ENCODE measurements around the gene SETD1B.
"Not testable (repeated sequence)": the region's sequence is repeated elsewhere in the genome, so short reads cannot be mapped to it uniquely, and the experiment has no call there.

SETD1B gene

DNA sequence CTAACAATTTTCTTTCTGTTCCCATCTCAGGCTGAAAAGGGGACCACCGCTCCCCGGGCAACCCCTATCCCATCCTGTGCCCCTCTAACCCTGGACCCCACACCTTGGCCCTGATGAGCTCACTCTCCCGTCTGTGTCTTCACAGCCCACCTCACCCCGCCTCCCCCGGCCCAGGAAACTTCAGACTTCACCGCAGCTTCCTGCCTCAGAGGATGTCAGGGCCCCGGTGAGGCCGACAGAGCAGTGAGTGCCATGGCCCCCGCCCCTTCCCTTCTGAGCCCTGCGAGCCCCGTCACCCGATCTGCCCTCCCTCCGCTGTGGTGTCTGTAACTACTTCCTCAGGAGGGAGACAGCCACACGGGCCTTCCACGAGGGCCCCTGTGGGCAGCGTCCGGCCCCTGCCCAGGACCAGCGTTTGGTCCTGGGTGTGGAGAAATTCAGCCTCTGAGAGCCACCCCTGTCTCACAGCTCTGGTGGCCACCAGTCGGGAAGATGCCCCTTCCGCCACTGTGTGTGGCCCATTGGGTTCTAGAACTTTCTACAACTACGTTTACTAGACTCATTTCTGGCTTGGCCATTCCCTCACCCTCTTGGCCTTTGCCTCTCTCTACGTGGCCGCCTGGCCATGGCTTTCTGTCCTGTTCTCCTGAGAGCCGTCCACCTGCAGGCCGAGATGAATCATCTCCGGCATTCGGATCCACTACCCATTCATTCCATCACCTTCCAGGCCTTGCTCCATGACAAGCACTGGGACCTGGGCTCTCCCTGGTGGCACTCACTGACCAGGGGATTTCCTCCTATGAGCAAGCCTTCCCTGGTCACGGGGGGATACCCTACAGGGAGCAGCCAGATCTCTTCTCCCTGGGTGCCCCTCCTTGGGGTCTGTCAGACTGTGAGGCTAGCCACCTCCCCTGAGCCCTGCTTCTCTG is 13.7 kb upstream of the SETD1B start:
- H3K27ac Mint-ChIP-seq: peak overlapping the region; percentile 96 to 97
- no peaks in the 10 kb centered on the region for H3K27me3 Mint-ChIP-seq
- peaks cover 87% of the 10 kb centered on the region for H3K4me1 Mint-ChIP-seq
- peak overlapping the region; percentile 91 to 92 for H3K4me3 Mint-ChIP-seq
- peak; percentile 89 to 93 for DNase-seq
- peak; percentile 71 for ATAC-seq
- no peaks in the 10 kb centered on the region for H3K9me3 Mint-ChIP-seq

DNA sequence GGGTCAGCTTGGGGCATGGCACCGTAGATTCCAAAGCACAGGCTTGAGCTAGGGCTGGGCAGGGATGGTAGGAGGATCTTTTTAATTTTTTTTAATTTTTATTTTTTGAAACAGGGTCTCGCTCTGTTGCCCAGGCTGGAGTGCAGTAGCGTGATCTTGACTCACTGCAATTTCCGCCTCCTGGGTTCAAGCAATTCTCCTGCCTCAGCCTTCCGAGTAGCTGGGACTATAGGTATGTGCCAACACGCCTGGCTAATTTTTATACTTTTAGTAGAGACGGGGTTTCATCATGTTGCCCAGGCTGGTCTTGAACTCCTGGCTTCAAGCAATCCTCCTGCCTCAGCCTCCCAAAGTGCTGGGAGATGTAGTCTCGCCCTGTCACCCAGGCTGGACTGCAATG is 13.0 kb upstream of the SETD1B start:
- peak overlapping the region; percentile 96 to 97 for H3K27ac Mint-ChIP-seq
- H3K4me3 Mint-ChIP-seq: peak overlapping the region; percentile 92 to 98
- DNase-seq, ATAC-seq, H3K9me3 Mint-ChIP-seq, H3K27me3 Mint-ChIP-seq: not testable (repeated sequence)
- H3K4me1 Mint-ChIP-seq: peaks cover 87% of the 10 kb centered on the region

- ATAC-seq (no peak), DNase-seq (no peak)
- peak overlapping the region; percentile 78 to 85 for H3K27ac Mint-ChIP-seq
- H3K4me3 Mint-ChIP-seq: peak overlapping the region; percentile 92 to 98
- H3K4me1 Mint-ChIP-seq: peaks cover 87% of the 10 kb centered on the region
- H3K9me3 Mint-ChIP-seq: no peaks in the 10 kb centered on the region
- H3K27me3 Mint-ChIP-seq: no peaks in the 10 kb centered on the region
Measured at GRCh38 chr12:121791671-121792551, 11.9 kb upstream of the SETD1B start.

GRCh38 chr12:121792607-121793439 is 11.0 kb upstream of the SETD1B start:
- ATAC-seq (peak; percentile 58), DNase-seq (peak; percentile 87 to 91)
- Mint-ChIP-seq H3K9me3 (no peaks in the 10 kb centered on the region), H3K4me3 (peak overlapping the region; percentile 92 to 98), H3K4me1 (peaks cover 87% of the 10 kb centered on the region), H3K27ac (peak overlapping the region; percentile 78 to 85), H3K27me3 (no peaks in the 10 kb centered on the region)

GRCh38 chr12:121793440-121793837 is 10.4 kb upstream of the SETD1B start, which contains the start of gene RHOF:
Gene RHOF (minus strand): TSS chr12:121793688. CDS start chr12:121793633, 55 bp downstream.
- no peak for DNase-seq
- peak; percentile 25 for ATAC-seq
- Mint-ChIP-seq H3K27ac (peak within 1 kb of the TSS; percentile 93 to 97), H3K4me1 (peaks cover 87% of the 10 kb centered on the region), H3K9me3 (no peaks in the 10 kb centered on the region), H3K27me3 (no peaks in the 10 kb centered on the region), H3K4me3 (peak within 1 kb of the TSS; percentile 92 to 98)

DNA sequence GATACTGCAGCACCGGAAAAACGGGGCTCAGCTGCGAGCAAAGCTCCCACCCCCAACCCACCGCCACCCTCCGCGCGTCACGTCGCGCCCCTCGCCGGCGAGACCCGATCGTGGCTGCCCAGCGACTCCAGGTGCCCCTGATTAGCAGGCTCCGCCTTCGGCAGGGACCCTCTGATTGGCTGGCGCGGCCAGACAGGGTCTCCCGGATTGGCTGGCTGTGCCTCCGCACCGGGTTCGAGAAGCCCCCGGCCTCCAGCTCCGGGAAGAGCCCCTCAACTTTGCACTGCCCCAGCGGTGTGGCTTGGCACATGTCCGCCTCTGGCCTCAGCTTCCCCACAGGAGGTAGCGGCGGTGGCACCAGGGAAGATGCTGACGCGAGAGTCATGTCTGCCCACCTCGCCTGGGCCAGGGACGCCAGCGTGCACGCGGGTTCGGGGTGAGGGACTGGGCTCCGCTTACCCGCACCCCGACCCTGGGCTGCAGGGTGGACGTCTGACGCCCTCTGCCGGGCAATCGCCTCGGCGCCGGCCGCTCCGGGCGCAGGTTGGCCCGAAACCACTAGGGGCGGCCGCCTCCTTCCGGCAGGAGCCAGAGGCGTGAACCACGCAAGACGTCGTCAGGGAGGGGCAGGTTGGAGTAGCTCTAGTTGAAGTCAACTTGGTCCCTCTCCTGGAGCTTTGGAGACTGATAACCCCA is 9.8 kb upstream of the SETD1B start:
- peaks cover 87% of the 10 kb centered on the region for H3K4me1 Mint-ChIP-seq
- H3K27me3 Mint-ChIP-seq: no peaks in the 10 kb centered on the region
- peak overlapping the region; percentile 93 to 97 for H3K27ac Mint-ChIP-seq
- ATAC-seq (peak; percentile 72), DNase-seq (peak; percentile 98 to 99)
- peak overlapping the region; percentile 92 to 98 for H3K4me3 Mint-ChIP-seq
- H3K9me3 Mint-ChIP-seq: no peaks in the 10 kb centered on the region

DNA sequence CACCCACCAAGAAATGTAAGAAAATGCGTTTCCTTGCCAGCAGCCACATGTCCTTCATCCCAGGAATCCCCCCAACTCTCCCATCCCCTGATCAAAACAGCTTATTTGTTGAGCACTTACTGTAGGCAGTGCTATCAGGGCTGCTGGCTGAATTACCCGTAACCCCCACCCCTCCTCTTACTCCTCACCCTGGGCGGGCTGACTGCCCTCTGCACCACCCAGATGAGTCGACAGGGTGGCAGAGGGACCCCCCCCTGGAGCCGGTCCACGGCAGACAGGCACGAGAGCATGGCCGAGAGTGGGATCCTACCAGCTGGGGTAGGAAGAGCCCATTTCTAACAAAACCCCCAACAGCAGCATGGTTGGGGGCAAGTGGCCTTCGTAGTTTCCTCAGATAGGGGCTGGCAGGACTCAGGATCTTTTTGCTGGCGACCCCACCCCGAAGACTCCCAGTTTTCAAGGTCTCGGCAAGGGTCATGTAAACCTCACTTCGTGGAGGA is 9.2 kb upstream of the SETD1B start:
- Mint-ChIP-seq H3K27ac (peak overlapping the region; percentile 93), H3K4me1 (peaks cover 87% of the 10 kb centered on the region), H3K4me3 (peak overlapping the region; percentile 92 to 98), H3K9me3 (no peaks in the 10 kb centered on the region), H3K27me3 (no peaks in the 10 kb centered on the region)
- no peak for DNase-seq
- ATAC-seq: peak; percentile 27

DNA sequence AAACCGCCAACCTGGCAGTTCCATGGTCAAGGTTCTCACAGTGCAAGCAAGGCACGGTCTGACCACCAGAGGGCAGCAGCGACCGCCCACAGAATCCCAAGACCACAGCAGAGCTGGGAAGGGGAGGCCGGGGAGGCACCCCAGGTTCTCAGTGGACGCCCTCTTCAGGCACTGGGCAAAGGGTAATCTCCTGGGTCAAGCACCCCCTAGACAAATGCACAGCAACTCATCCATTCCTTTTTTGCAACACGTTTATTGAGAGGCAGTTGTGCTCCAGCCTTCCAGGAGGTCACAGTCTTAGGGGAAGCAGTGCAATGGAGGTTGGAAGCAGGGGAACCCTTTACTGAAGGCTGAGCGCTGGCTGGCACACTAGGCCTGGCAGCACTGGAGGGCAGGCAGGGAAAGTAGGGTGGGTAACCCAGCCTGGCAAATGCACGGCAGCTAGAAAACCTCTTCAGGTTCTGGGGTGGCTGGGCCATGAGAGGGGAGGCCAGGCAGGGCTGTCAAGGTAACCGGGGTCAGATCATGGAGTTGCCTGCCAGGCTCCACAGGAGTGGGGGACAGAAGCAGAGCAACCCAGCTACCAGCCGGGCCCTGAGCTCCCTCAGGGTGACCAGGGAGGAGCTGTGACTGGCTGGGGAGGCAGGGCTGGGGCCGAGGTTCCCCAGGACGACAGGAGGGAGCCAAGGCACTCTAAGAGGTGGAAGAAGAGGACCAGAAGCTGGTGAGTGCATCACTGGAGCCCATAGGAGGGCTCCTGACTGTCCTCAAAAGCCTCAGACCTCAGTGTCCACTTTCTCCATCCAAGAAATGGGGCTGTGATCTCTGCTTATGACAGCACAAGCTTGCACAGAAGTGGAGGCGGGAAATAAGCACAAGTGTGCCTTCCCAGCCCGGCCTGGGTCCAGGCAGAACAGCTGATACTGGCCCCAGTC is 8.5 kb upstream of the SETD1B start:
- H3K4me1 Mint-ChIP-seq: peaks cover 79% of the 10 kb centered on the region
- H3K4me3 Mint-ChIP-seq: peak overlapping the region; percentile 92 to 98
- H3K27me3 Mint-ChIP-seq: no peaks in the 10 kb centered on the region
- peak overlapping the region; percentile 58 to 93 for H3K27ac Mint-ChIP-seq
- DNase-seq: peak; percentile 78 to 79
- no peaks in the 10 kb centered on the region for H3K9me3 Mint-ChIP-seq
- ATAC-seq: no peak

DNA sequence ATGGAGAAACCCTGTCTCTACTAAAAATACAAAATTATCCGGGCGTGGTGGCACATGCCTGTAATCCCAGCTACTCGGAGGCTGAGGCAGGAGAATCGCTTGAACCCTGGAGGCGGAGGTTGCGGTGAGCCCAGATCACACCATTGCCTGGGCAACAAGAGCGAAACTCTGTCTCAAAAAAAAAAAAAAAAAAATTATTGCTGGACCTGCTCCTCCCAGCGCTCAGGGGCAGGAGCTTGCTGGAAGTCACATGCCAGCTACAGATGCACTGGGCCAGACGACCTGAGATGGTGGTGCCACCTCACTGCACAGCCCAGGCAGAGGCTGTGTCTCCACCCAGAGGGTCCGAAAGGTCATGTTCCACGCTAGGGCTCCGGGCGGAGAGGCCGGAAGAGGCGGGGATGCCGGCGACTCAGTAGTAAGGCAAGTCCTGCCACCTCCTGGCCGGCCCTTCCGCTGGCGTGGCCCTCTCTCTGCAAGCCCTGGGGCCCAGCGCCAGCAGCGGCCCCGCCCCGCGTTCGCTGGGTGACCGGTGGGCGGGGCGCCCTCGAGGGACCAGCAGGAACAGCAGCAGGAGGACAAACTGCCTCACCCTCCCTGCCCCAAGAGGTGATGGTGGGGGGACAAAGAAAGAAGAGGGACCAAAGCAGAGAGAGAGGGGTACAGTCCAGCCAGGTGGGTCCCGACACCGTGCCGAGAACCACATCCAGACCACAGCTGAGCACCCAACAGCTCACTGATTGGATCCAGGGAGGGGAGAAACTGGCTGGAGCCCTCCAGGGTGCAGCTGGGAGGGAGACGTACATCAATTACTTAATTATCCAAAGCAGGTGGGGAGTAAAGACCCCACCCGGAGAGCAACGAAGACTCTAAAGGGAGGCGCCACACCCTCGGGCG is 6.7 kb upstream of the SETD1B start:
- Mint-ChIP-seq H3K9me3 (no peaks in the 10 kb centered on the region), H3K4me3 (peak overlapping the region; percentile 62 to 90), H3K4me1 (peaks cover 61% of the 10 kb centered on the region), H3K27me3 (no peaks in the 10 kb centered on the region), H3K27ac (peak overlapping the region; percentile 61 to 72)
- no peak for DNase-seq
- ATAC-seq: no peak

- H3K4me3 Mint-ChIP-seq: peak overlapping the region; percentile 82 to 90
- H3K9me3 Mint-ChIP-seq: no peaks in the 10 kb centered on the region
- DNase-seq (no peak), ATAC-seq (no peak)
- H3K27ac Mint-ChIP-seq: no peak overlapping the region
- no peaks in the 10 kb centered on the region for H3K27me3 Mint-ChIP-seq
- peaks cover 63% of the 10 kb centered on the region for H3K4me1 Mint-ChIP-seq
Measured at GRCh38 chr12:121797937-121798786, 5.6 kb upstream of the SETD1B start.

DNA sequence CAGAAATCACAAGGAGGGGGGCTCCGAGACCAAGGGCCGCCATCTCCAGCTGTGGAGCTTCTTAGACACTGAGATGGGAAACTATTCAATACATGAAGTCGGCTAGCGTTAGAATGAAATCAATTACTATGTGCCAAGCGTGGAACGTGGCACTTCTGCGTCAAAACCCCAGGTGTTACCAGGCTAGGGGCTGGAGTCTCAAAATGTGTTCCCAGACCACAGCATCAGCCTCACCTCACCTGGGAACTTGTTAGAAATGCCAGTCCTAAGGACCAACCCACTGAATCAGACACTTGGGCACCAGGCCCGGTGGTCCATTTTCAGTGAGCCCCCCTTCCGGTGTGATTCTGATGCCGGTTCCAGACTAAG is 5.0 kb upstream of the SETD1B start:
- Mint-ChIP-seq H3K9me3 (no peaks in the 10 kb centered on the region), H3K4me1 (peaks cover 63% of the 10 kb centered on the region), H3K27me3 (no peaks in the 10 kb centered on the region), H3K4me3 (peak overlapping the region; percentile 82 to 90), H3K27ac (peak overlapping the region in 1 of 2 donors; percentile 85)
- DNase-seq (no peak), ATAC-seq (no peak)

All from stimulated activated naive CD8-positive, alpha-beta T cell treated with anti-CD3 and anti-CD28 coated beads, Interleukin-15, amount 100 ng/mL, for 72 hours (primary cell).